ENCODE measurements around the gene LTN1.

The LTN1 gene

GRCh38 chr21:28922368-28922767 is 70.3 kb downstream of the LTN1 start:
- Histone ChIP-seq H3K4me3 (ENCODE audit: low read length) (no peak overlapping the region), H3K4me1 (ENCODE audit: control insufficient read depth, insufficient read depth, low read length) (no peaks in the 10 kb centered on the region), H3K9me3 (replicated peaks; ENCODE audit: low read length) (no peaks in the 10 kb centered on the region), H3K36me3 (ENCODE audit: insufficient read depth, low read length) (no peaks in the 10 kb centered on the region), H3K9ac (ENCODE audit: low read depth, low read length) (no peak overlapping the region), H3K27me3 (ENCODE audit: control insufficient read depth, insufficient read depth, low read length) (no peaks in the 10 kb centered on the region), H3K4me2 (ENCODE audit: low read length) (no peak overlapping the region)

- Histone ChIP-seq H3K27me3 (ENCODE audit: control insufficient read depth, insufficient read depth, low read length) (no peaks in the 10 kb centered on the region), H3K9ac (ENCODE audit: low read depth, low read length) (no peak overlapping the region), H3K4me3 (ENCODE audit: low read length) (no peak overlapping the region), H3K36me3 (ENCODE audit: insufficient read depth, low read length) (no peaks in the 10 kb centered on the region), H3K4me1 (ENCODE audit: control insufficient read depth, insufficient read depth, low read length) (no peaks in the 10 kb centered on the region), H3K4me2 (ENCODE audit: low read length) (no peak overlapping the region), H3K9me3 (replicated peaks; ENCODE audit: low read length) (no peaks in the 10 kb centered on the region)
Measured at GRCh38 chr21:28916150-28916893, 76.4 kb downstream of the LTN1 start.

- Histone ChIP-seq H3K4me1 (ENCODE audit: control insufficient read depth, insufficient read depth, low read length) (no peaks in the 10 kb centered on the region), H3K36me3 (ENCODE audit: insufficient read depth, low read length) (no peaks in the 10 kb centered on the region), H3K9me3 (replicated peaks; ENCODE audit: low read length) (no peaks in the 10 kb centered on the region), H3K4me3 (ENCODE audit: low read length) (no peak overlapping the region), H3K9ac (ENCODE audit: low read depth, low read length) (no peak overlapping the region), H3K27me3 (ENCODE audit: control insufficient read depth, insufficient read depth, low read length) (no peaks in the 10 kb centered on the region), H3K4me2 (ENCODE audit: low read length) (no peak overlapping the region)
Measured at GRCh38 chr21:28913071-28913470, 79.6 kb downstream of the LTN1 start.

GRCh38 chr21:28910280-28910887 is 82.3 kb downstream of the LTN1 start:
- Histone ChIP-seq H3K27me3 (ENCODE audit: control insufficient read depth, insufficient read depth, low read length) (no peaks in the 10 kb centered on the region), H3K9me3 (replicated peaks; ENCODE audit: low read length) (no peaks in the 10 kb centered on the region), H3K9ac (ENCODE audit: low read depth, low read length) (no peak overlapping the region), H3K4me3 (ENCODE audit: low read length) (no peak overlapping the region), H3K36me3 (ENCODE audit: insufficient read depth, low read length) (no peaks in the 10 kb centered on the region), H3K4me2 (ENCODE audit: low read length) (no peak overlapping the region), H3K4me1 (ENCODE audit: control insufficient read depth, insufficient read depth, low read length) (no peaks in the 10 kb centered on the region)

GRCh38 chr21:28908351-28908750 is 84.3 kb downstream of the LTN1 start:
- Histone ChIP-seq H3K9me3 (replicated peaks; ENCODE audit: low read length) (no peaks in the 10 kb centered on the region), H3K9ac (ENCODE audit: low read depth, low read length) (no peak overlapping the region), H3K27me3 (ENCODE audit: control insufficient read depth, insufficient read depth, low read length) (no peaks in the 10 kb centered on the region), H3K4me1 (ENCODE audit: control insufficient read depth, insufficient read depth, low read length) (no peaks in the 10 kb centered on the region), H3K4me3 (ENCODE audit: low read length) (no peak overlapping the region), H3K4me2 (ENCODE audit: low read length) (no peak overlapping the region), H3K36me3 (ENCODE audit: insufficient read depth, low read length) (no peaks in the 10 kb centered on the region)

GRCh38 chr21:28906841-28907240 is 85.8 kb downstream of the LTN1 start:
- Histone ChIP-seq H3K9ac (ENCODE audit: low read depth, low read length) (no peak overlapping the region), H3K9me3 (replicated peaks; ENCODE audit: low read length) (no peaks in the 10 kb centered on the region), H3K4me1 (ENCODE audit: control insufficient read depth, insufficient read depth, low read length) (no peaks in the 10 kb centered on the region), H3K36me3 (ENCODE audit: insufficient read depth, low read length) (no peaks in the 10 kb centered on the region), H3K27me3 (ENCODE audit: control insufficient read depth, insufficient read depth, low read length) (no peaks in the 10 kb centered on the region), H3K4me2 (ENCODE audit: low read length) (no peak overlapping the region), H3K4me3 (ENCODE audit: low read length) (no peak overlapping the region)

GRCh38 chr21:28906236-28906635 is 86.4 kb downstream of the LTN1 start:
- Histone ChIP-seq H3K36me3 (ENCODE audit: insufficient read depth, low read length) (no peaks in the 10 kb centered on the region), H3K4me3 (ENCODE audit: low read length) (no peak overlapping the region), H3K4me2 (ENCODE audit: low read length) (no peak overlapping the region), H3K9ac (ENCODE audit: low read depth, low read length) (no peak overlapping the region), H3K4me1 (ENCODE audit: control insufficient read depth, insufficient read depth, low read length) (no peaks in the 10 kb centered on the region), H3K27me3 (ENCODE audit: control insufficient read depth, insufficient read depth, low read length) (no peaks in the 10 kb centered on the region), H3K9me3 (replicated peaks; ENCODE audit: low read length) (no peaks in the 10 kb centered on the region)

- Histone ChIP-seq H3K9me3 (replicated peaks; ENCODE audit: low read length) (no peaks in the 10 kb centered on the region), H3K4me1 (ENCODE audit: control insufficient read depth, insufficient read depth, low read length) (no peaks in the 10 kb centered on the region), H3K4me2 (ENCODE audit: low read length) (no peak overlapping the region), H3K36me3 (ENCODE audit: insufficient read depth, low read length) (no peaks in the 10 kb centered on the region), H3K4me3 (ENCODE audit: low read length) (no peak overlapping the region), H3K9ac (ENCODE audit: low read depth, low read length) (no peak overlapping the region), H3K27me3 (ENCODE audit: control insufficient read depth, insufficient read depth, low read length) (no peaks in the 10 kb centered on the region)
Measured at GRCh38 chr21:28904961-28905435, 87.7 kb downstream of the LTN1 start.

- Histone ChIP-seq H3K4me3 (ENCODE audit: low read length) (no peak overlapping the region), H3K27me3 (ENCODE audit: control insufficient read depth, insufficient read depth, low read length) (peaks cover 4% of the 10 kb centered on the region), H3K4me2 (ENCODE audit: low read length) (no peak overlapping the region), H3K9ac (ENCODE audit: low read depth, low read length) (no peak overlapping the region), H3K36me3 (ENCODE audit: insufficient read depth, low read length) (no peaks in the 10 kb centered on the region), H3K9me3 (replicated peaks; ENCODE audit: low read length) (no peaks in the 10 kb centered on the region), H3K4me1 (ENCODE audit: control insufficient read depth, insufficient read depth, low read length) (no peaks in the 10 kb centered on the region)
Measured at GRCh38 chr21:28903448-28903847, 89.2 kb downstream of the LTN1 start.

- Histone ChIP-seq H3K4me3 (ENCODE audit: low read length) (no peak overlapping the region), H3K9me3 (replicated peaks; ENCODE audit: low read length) (no peaks in the 10 kb centered on the region), H3K9ac (ENCODE audit: low read depth, low read length) (no peak overlapping the region), H3K36me3 (ENCODE audit: insufficient read depth, low read length) (no peaks in the 10 kb centered on the region), H3K27me3 (ENCODE audit: control insufficient read depth, insufficient read depth, low read length) (peaks cover 15% of the 10 kb centered on the region), H3K4me1 (ENCODE audit: control insufficient read depth, insufficient read depth, low read length) (no peaks in the 10 kb centered on the region), H3K4me2 (ENCODE audit: low read length) (no peak overlapping the region)
Measured at GRCh38 chr21:28900481-28900880, 92.2 kb downstream of the LTN1 start.

- no peak overlapping the region for H3K4me3 ChIP-seq (ENCODE audit: low read length)
- H3K4me1 ChIP-seq (ENCODE audit: control insufficient read depth, insufficient read depth, low read length) = no peaks in the 10 kb centered on the region
- H3K4me2 ChIP-seq (ENCODE audit: low read length) = no peak overlapping the region
- H3K9ac ChIP-seq (ENCODE audit: low read depth, low read length) = no peak overlapping the region
- peaks cover 15% of the 10 kb centered on the region for H3K27me3 ChIP-seq (ENCODE audit: control insufficient read depth, insufficient read depth, low read length)
- no peaks in the 10 kb centered on the region for H3K36me3 ChIP-seq (ENCODE audit: insufficient read depth, low read length)
- no peaks in the 10 kb centered on the region for H3K9me3 ChIP-seq (replicated peaks; ENCODE audit: low read length)
Measured at GRCh38 chr21:28899744-28900143, 92.9 kb downstream of the LTN1 start.

GRCh38 chr21:28899220-28899619 is 93.5 kb downstream of the LTN1 start:
- H3K4me1 ChIP-seq (ENCODE audit: control insufficient read depth, insufficient read depth, low read length) = no peaks in the 10 kb centered on the region
- H3K9ac ChIP-seq (ENCODE audit: low read depth, low read length) = no peak overlapping the region
- H3K4me3 ChIP-seq (ENCODE audit: low read length) = no peak overlapping the region
- H3K36me3 ChIP-seq (ENCODE audit: insufficient read depth, low read length) = no peaks in the 10 kb centered on the region
- no peak overlapping the region for H3K4me2 ChIP-seq (ENCODE audit: low read length)
- no peaks in the 10 kb centered on the region for H3K9me3 ChIP-seq (replicated peaks; ENCODE audit: low read length)
- H3K27me3 ChIP-seq (ENCODE audit: control insufficient read depth, insufficient read depth, low read length) = peaks cover 15% of the 10 kb centered on the region

All from skeletal muscle satellite cell (primary cell).